ENCODE measurements around the gene INTS4. TPM values are rescaled to one million over a fixed set of nuclear protein-coding genes. Genes with fewer than 3 reads are reported as not detected.
"Not testable (repeated sequence)": the region's sequence is repeated elsewhere in the genome, so short reads cannot be mapped to it uniquely, and the experiment has no call there.

The INTS4 gene
- total and polyA plus RNA-seq, 2 of the 8 experiments (the other 6 are each of a cell fraction or from before 2014, with no cell fraction given): 27.0 to 31.3 TPM

DNA sequence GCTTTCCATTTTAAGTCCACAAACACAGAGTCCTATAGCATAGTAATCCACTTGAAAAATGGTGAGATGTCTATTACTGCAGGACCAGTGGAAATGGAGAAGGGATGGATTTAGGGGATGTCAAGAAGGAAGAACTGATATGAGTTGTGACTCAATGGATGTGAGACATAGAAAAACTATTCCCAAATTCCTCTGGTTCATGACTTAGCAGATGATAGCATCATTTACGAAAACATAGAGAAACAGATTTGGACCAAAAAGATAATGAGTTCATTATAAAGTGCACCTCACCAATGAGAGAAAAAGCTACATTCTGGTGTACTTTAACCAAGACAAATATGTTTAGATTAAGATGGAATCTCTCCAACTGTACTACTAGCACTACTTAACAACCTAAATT is 51.2 kb downstream of the INTS4 start:
- H3K4me3 ChIP-seq (ENCODE audit: extremely low read depth in 1 of 4, insufficient read depth in 2 of 4, low read depth in 3 of 4, low read length in 4 of 4); H3K9ac ChIP-seq (replicated peaks in 1 of 4; ENCODE audit: extremely low read depth in 1 of 4, low read depth in 3 of 4, low read length in 3 of 4); H3K23me2 ChIP-seq (ENCODE audit: low read depth, low read length); H3K4me1 ChIP-seq (replicated peaks in 1 of 4; ENCODE audit: control insufficient read depth in 3 of 4, insufficient read depth in 4 of 4, low read length in 3 of 4); H3K4me2 ChIP-seq (ENCODE audit: insufficient read depth in 1 of 2, low read depth in 2 of 2, low read length in 2 of 2); H4K20me1 ChIP-seq (replicated peaks in 1 of 2; ENCODE audit: control insufficient read depth in 1 of 2, insufficient read depth in 2 of 2, low read length in 2 of 2); H3K79me1 ChIP-seq (ENCODE audit: low read depth, low read length); H3K14ac ChIP-seq (ENCODE audit: insufficient read length); H2BK120ac ChIP-seq (replicated peaks; ENCODE audit: low read depth, low read length); H2BK5ac ChIP-seq (ENCODE audit: low read depth, low read length); H3K27ac ChIP-seq (ENCODE audit: low read depth, low read length); CTCF ChIA-PET (ENCODE audit: partially characterized antibody); H4K91ac ChIP-seq (replicated peaks; ENCODE audit: insufficient read length, low read length); H4K5ac ChIP-seq (ENCODE audit: insufficient read length, low read depth, low read length); H3K27me3 ChIP-seq (replicated peaks in 1 of 4; ENCODE audit: control insufficient read depth in 3 of 4, extremely low read depth in 1 of 4, insufficient read depth in 3 of 4, low read length in 3 of 4); H4K8ac ChIP-seq (ENCODE audit: extremely low read depth, insufficient read depth, low read length); H3K4ac ChIP-seq (replicated peaks; ENCODE audit: insufficient read length, low read depth, low read length); H2AFZ ChIP-seq (ENCODE audit: low read length); H3K18ac ChIP-seq (ENCODE audit: extremely low read depth, low read length); POLR2A ChIA-PET (ENCODE audit: partially characterized antibody); DNase-seq (ENCODE audit: low read depth in 1 of 2, low spot score in 2 of 2); H2BK15ac ChIP-seq (ENCODE audit: low read length); H3K36me3 ChIP-seq (ENCODE audit: control insufficient read depth in 2 of 4, insufficient read depth in 4 of 4, low read length in 3 of 4); H2BK12ac ChIP-seq (ENCODE audit: low read depth, low read length); H2AK5ac ChIP-seq (ENCODE audit: low read depth, low read length); H3K9me3 ChIP-seq (ENCODE audit: insufficient read depth in 2 of 2, low read depth in 1 of 2, low read length in 1 of 2); H2BK20ac ChIP-seq (ENCODE audit: low read length); FAIRE-seq; H3K56ac ChIP-seq (replicated peaks; ENCODE audit: insufficient read length, low read depth, low read length); H3K79me2 ChIP-seq (ENCODE audit: control insufficient read depth in 1 of 2, insufficient read depth in 2 of 2, low read length in 2 of 2); H3K23ac ChIP-seq (ENCODE audit: insufficient read length): not testable (repeated sequence)
- WGBS, 2 experiments (ENCODE audit: extremely low coverage in 1 of 2, insufficient coverage in 1 of 2, insufficient read length in 1 of 2, insufficient replicate concordance in 2 of 2, low coverage in 1 of 2, low lambda C conversion rate in 2 of 2, missing lambda C conversion rate in 1 of 2): 88% methylated on average over 1 of the region's 1 CpG; no CpG with 5 or more reads in 1 of the 2 experiments

DNA sequence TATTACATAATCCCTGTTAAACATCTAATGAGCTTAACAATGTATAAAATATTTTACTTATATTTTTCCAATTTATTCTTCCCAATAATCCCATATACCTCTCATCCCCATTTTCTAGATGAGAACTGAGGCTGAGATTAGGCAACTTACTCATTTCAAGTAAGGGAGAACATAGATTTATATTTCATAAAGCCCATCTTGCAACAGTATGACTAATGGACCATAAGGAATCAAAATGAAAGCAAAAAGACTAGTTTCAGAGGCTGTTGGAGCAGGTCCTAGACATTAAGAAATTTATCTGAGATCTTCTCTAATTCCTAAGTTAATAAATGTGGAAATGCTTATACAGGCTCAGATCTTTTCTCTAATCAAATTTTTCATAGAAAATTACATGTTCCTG is 52.0 kb downstream of the INTS4 start:
- H2BK120ac ChIP-seq (replicated peaks; ENCODE audit: low read depth, low read length); H3K4me2 ChIP-seq (ENCODE audit: insufficient read depth in 1 of 2, low read depth in 2 of 2, low read length in 2 of 2); H3K79me2 ChIP-seq (ENCODE audit: control insufficient read depth in 1 of 2, insufficient read depth in 2 of 2, low read length in 2 of 2); H2BK12ac ChIP-seq (ENCODE audit: low read depth, low read length); H3K23me2 ChIP-seq (ENCODE audit: low read depth, low read length); H2AFZ ChIP-seq (ENCODE audit: low read length); FAIRE-seq; H4K8ac ChIP-seq (ENCODE audit: extremely low read depth, insufficient read depth, low read length); H3K9ac ChIP-seq (replicated peaks in 1 of 4; ENCODE audit: extremely low read depth in 1 of 4, low read depth in 3 of 4, low read length in 3 of 4); H3K23ac ChIP-seq (ENCODE audit: insufficient read length); H3K4me3 ChIP-seq (ENCODE audit: extremely low read depth in 1 of 4, insufficient read depth in 2 of 4, low read depth in 3 of 4, low read length in 4 of 4); H3K18ac ChIP-seq (ENCODE audit: extremely low read depth, low read length); H3K79me1 ChIP-seq (ENCODE audit: low read depth, low read length); H2BK5ac ChIP-seq (ENCODE audit: low read depth, low read length); H4K91ac ChIP-seq (replicated peaks; ENCODE audit: insufficient read length, low read length); POLR2A ChIA-PET (ENCODE audit: partially characterized antibody); H3K27me3 ChIP-seq (replicated peaks in 1 of 4; ENCODE audit: control insufficient read depth in 3 of 4, extremely low read depth in 1 of 4, insufficient read depth in 3 of 4, low read length in 3 of 4); H3K9me3 ChIP-seq (ENCODE audit: insufficient read depth in 2 of 2, low read depth in 1 of 2, low read length in 1 of 2); DNase-seq (ENCODE audit: low read depth in 1 of 2, low spot score in 2 of 2); H2BK15ac ChIP-seq (ENCODE audit: low read length); H3K56ac ChIP-seq (replicated peaks; ENCODE audit: insufficient read length, low read depth, low read length); H4K20me1 ChIP-seq (replicated peaks in 1 of 2; ENCODE audit: control insufficient read depth in 1 of 2, insufficient read depth in 2 of 2, low read length in 2 of 2); H2AK5ac ChIP-seq (ENCODE audit: low read depth, low read length); H2BK20ac ChIP-seq (ENCODE audit: low read length); H3K4me1 ChIP-seq (replicated peaks in 1 of 4; ENCODE audit: control insufficient read depth in 3 of 4, insufficient read depth in 4 of 4, low read length in 3 of 4); H3K27ac ChIP-seq (ENCODE audit: low read depth, low read length); H3K36me3 ChIP-seq (ENCODE audit: control insufficient read depth in 2 of 4, insufficient read depth in 4 of 4, low read length in 3 of 4); H3K4ac ChIP-seq (replicated peaks; ENCODE audit: insufficient read length, low read depth, low read length); H4K5ac ChIP-seq (ENCODE audit: insufficient read length, low read depth, low read length); H3K14ac ChIP-seq (ENCODE audit: insufficient read length): not testable (repeated sequence)
- CTCF ChIA-PET (ENCODE audit: partially characterized antibody): interaction anchor here (0.6 kb wide), 1 partner anchor 89 kb away, joined by 3 read pairs; no protein-coding TSS in a partner anchor
